ENCODE data around the gene HPCAL4.

DNA sequence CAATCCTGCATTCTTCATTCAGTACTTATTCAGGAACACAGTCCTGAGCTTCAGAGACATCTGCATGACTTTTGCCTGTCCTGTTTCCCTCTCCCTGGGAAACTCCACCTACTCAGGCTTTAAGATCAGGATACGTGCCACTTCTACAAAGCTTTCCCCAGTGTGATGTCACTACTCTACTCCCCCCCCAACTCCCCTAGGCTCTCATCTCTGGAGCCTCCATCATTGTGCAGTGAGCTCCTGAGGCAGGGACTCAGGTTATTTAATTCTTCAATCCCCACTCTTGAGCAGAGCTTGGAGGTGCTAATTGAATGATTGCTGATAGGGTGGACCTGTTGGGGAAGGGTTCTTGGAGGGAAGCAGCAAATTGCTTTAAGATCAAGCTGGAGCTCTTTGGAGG, 20.5 kb downstream of the HPCAL4 start:
- TF ChIP-seq, protein P1, sequence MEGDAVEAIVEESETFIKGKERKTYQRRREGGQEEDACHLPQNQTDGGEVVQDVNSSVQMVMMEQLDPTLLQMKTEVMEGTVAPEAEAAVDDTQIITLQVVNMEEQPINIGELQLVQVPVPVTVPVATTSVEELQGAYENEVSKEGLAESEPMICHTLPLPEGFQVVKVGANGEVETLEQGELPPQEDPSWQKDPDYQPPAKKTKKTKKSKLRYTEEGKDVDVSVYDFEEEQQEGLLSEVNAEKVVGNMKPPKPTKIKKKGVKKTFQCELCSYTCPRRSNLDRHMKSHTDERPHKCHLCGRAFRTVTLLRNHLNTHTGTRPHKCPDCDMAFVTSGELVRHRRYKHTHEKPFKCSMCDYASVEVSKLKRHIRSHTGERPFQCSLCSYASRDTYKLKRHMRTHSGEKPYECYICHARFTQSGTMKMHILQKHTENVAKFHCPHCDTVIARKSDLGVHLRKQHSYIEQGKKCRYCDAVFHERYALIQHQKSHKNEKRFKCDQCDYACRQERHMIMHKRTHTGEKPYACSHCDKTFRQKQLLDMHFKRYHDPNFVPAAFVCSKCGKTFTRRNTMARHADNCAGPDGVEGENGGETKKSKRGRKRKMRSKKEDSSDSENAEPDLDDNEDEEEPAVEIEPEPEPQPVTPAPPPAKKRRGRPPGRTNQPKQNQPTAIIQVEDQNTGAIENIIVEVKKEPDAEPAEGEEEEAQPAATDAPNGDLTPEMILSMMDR (IDR thresholded peaks at IDR 0.05) = no peak
- TF ChIP-seq POLR2A (IDR thresholded peaks at IDR 0.05) = no peak

Data from thyroid gland (tissue), 4 donors.